A375 (cell line): Measurements from ENCODE around the gene EXO5. TPM values are rescaled to one million over a fixed set of nuclear protein-coding genes. Genes with fewer than 3 reads are reported as not detected.

ENCODE experiments used
- small RNA-seq: library from RNA; depleted of rRNA; stranded (forward); fragments of <200 nt; gene quantifications from one replicate; pipeline ENCODE3, GENCODE V24; 2014
- total RNA-seq: library from RNA; depleted of rRNA; stranded (reverse); fragments of >200 nt; shearing (Covaris generic); gene quantifications from 2 replicates; pipeline ENCODE4 v1.2.3, GENCODE V29; 2014; rRNA removed

Gene EXO5, protein sequence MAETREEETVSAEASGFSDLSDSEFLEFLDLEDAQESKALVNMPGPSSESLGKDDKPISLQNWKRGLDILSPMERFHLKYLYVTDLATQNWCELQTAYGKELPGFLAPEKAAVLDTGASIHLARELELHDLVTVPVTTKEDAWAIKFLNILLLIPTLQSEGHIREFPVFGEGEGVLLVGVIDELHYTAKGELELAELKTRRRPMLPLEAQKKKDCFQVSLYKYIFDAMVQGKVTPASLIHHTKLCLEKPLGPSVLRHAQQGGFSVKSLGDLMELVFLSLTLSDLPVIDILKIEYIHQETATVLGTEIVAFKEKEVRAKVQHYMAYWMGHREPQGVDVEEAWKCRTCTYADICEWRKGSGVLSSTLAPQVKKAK
- 9.4 and 10.7 TPM in 2 replicates for total RNA-seq

DNA sequence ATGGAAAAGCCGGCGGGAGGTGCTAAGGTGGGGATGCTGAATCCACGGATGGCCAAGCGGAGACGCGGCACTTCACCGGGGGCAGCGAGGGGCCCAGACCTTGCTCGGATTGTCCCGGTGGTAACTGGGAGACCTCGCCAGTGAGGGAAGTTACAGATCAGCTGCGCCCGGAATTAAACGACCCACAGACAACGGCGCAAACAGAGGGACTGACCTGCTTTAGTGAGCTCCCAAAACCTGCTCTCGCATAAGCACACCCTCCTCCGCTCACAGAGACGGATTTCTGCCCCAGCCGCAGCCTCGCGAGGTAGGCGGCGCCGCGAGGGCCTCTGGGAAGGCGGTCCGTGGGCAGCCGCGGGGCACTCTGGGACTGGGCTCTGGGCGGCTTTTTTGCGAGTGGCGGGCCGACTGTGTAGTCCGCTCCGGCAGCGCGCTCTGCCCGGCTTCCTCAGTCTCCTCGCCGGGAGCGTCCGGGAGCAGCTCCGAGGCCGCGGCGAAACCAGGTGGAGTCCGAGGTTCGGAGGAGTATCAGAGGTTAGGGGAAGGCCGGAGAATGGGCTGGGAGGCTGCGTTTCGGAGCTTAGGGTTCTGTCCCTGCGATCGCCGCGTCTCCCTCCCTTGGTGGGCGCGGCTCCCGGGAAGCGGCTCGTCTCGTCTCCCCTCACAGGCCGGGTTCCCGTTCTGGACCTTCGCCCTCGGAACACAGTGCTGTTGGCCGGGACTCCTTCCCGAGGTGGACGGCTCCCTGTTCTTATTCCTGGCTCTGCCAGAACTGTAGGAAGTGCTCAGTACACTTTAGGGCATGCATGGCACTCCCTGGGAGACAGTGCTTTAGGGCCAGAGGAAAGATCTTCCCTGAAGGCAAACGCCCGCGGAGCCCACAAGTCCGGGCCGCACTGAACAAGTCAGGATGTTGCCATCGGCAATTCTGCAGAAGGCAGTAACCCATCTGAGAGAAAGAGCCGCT, at the start of gene EXO5:
Gene EXO5, plus strand, starts transcription at position 393 of the 967 bp plus-strand sequence. CDS start 5,778 bp downstream, outside the sequence.

DNA sequence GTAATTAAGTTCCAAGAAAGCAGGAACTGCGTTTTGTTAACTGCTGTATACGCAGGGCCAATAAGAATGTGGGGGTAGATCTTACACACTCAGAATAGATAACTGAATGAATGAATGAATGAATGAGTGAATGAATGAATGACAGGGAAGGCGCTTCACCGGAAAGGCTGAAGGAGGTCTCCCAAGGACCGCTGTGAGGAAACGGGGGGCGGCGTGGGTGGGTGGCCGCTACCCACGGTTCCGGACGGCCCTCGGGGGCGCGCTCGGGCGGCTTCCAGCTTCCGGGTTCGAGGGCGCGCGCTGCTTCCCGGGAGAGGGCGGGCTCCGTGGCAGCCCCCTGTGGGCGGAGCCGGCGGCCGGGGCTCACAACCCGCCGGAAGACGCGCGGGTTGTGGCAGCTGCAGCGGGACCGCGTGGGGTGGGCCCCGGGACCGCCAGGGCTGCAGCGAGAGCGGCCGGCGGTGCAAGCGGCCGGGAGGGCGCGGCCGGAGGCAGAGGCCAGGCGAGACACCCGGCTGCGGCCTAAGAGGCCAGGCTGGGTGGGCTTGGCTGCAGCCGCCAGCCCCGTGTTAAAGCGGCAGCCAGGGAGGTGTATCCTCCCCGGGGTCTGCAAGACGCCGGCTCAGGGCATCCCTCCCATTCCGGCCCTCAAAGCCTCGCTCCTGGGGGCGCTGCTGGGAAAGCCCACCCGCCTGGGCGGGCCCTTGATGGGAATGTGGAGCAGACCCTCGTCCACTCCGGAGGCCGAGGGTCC, 31.5 kb upstream of the EXO5 start, which contains the start of gene ZFP69:
Gene ZFP69, plus strand, starts transcription at position 367 of the 754 bp plus-strand sequence. CDS start 2,072 bp downstream, outside the sequence.

DNA sequence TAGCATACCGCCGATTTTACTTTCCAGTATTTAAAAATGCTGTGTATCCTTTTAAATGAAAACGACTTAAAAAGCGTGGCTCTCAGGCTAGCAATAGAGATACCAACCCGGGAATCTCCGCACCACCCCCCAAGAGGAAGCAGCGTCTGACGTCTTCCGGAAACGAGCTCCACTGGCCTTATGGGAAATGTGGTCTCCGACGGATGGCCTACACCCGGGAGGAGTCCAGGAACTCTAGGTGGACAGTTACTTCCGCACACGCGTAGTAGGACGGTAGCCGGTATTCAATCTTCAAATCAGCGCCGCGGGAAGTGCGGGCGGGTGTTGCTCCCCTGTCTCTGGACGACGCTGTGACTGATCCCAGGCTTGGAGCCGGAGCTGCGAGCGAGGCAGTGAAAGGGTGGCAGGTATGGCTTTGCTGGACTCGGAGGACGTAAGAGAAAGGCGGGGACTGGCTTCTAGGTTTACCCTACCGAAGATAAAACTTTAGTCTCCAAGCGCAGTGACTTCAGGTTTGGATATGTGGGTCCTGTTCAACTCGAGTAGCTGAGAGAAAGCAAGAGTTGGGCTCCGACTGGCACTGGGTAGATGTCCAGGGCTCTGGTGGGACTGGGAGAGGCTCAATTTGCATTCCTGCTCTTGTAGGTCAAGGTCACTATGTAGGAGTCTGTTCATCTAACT, 23.0 kb downstream of the EXO5 start, which contains the start of gene ZNF684:
Gene ZNF684, plus strand, starts transcription at position 257 of the 681 bp plus-strand sequence. CDS start 1,530 bp downstream, outside the sequence.

Small RNA genes lying within 50 kb of the gene (small RNA-seq; reads per million reads assigned to genes)
- gene AL356379.1, result not detected

Other genes starting within 250 kb of the EXO5 start
- gene COL9A2, start 191.5 kb upstream of the EXO5 start, total RNA-seq, result 9.9 and 10.6 TPM in 2 replicates
- gene SMAP2, start 135.0 kb upstream of the EXO5 start, total RNA-seq, result 16.7 and 19.9 TPM in 2 replicates
- gene ZFP69B, start 58.3 kb upstream of the EXO5 start, total RNA-seq, result 10.3 and 12.3 TPM in 2 replicates
- 7.2 and 7.6 TPM in 2 replicates for gene ZFP69, start 31.5 kb upstream of the EXO5 start, total RNA-seq
- 4.3 and 4.7 TPM in 2 replicates for gene ZNF684, start 22.9 kb downstream of the EXO5 start, total RNA-seq
- gene RIMS3, start 156.9 kb downstream of the EXO5 start, total RNA-seq, result 0.11 and 0.45 TPM in 2 replicates
- gene NFYC, start 182.9 kb downstream of the EXO5 start, total RNA-seq, result 44.4 and 48.9 TPM in 2 replicates